ENCODE measurements around the gene SMAD4. TPM values are rescaled to one million over a fixed set of nuclear protein-coding genes. Genes with fewer than 3 reads are reported as not detected.

Gene SMAD4
- 103 and 123 TPM in 2 replicates for total RNA-seq (2014; rRNA removed; shearing (Covaris generic))
- 41.9 and 42.5 TPM in 2 replicates for polyA plus RNA-seq (2016; fragmentation: Nextera tagmentation; extraction: Ambion mirVana)
- long read RNA-seq, full-length matches to known transcripts: 1 of 5 reads
- long read RNA-seq, partial matches to known transcripts: 3 of 5 reads
- long read RNA-seq, other reads (novel, unspliced or antisense): 1 of 5 reads

DNA sequence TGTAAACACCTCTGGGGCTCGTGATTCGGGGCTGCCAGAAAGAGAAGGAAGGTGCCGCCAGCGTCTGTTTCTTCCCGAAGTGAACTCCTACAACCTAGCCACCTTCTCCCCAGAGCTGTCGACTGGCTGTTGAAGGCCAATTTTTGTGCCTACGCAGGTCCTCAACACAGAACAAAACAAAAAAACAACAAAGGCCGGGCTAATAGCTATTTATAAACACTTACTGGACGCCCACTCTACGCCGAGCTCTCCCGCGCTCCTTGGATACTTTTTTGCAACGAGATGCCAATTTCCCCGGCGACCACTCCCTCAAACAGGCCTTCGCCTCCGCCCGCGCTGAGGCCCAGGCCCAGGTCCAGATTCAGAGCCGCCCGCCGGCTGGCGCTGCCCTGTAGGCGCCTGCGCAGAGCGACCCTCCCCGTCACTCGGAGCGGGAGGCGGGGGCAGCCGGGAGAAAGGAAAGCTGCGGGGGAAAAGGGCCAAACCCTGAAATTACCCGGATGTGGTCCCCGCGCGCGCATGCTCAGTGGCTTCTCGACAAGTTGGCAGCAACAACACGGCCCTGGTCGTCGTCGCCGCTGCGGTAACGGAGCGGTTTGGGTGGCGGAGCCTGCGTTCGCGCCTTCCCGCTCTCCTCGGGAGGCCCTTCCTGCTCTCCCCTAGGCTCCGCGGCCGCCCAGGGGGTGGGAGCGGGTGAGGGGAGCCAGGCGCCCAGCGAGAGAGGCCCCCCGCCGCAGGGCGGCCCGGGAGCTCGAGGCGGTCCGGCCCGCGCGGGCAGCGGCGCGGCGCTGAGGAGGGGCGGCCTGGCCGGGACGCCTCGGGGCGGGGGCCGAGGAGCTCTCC lies at the start of gene SMAD4:
SMAD4 (plus strand) TSS at position 520 of the 843 bp plus-strand sequence. CDS start 16,834 bp downstream, outside the sequence.
- Mint-ChIP-seq H3K4me1 (peaks cover 56% of the 10 kb centered on the region), H3K9me3 (no peaks in the 10 kb centered on the region; the same call in 1 of the 3 replicates), H3K27me3 (ENCODE audit: insufficient read depth, low read depth, poor library complexity) (peaks cover 15% of the 10 kb centered on the region), H3K4me3 (peak within 1 kb of the TSS; percentile 92), H3K36me3 (ENCODE audit: low read depth) (peaks cover 8% of the 10 kb centered on the region), H3K27ac (peak within 1 kb of the TSS; percentile 97)
- ATAC-seq: peak; percentile 87
- peak; percentile 97 for DNase-seq (ENCODE audit: low spot score)
- Histone ChIP-seq H3K4me3 (peak within 1 kb of the TSS; percentile 82), H3K4me1 (ENCODE audit: insufficient read depth) (peaks cover 44% of the 10 kb centered on the region), H2AFZ (peak within 1 kb of the TSS; percentile 70; the same call in 1 of the 2 replicates), H3K4me2 (peak within 1 kb of the TSS; percentile 90), H3K9me2 (ENCODE audit: insufficient read depth) (no peaks in the 10 kb centered on the region), H3K79me2 (replicated peaks; ENCODE audit: insufficient read depth) (peaks cover 51% of the 10 kb centered on the region), H3K36me3 (ENCODE audit: insufficient read depth) (no peaks in the 10 kb centered on the region), H3K27me3 (ENCODE audit: insufficient read depth) (no peaks in the 10 kb centered on the region), H3K27ac (ENCODE audit: low read depth) (peak within 1 kb of the TSS; percentile 95), H3F3A (replicated peaks; ENCODE audit: low read depth) (no peaks in the 10 kb centered on the region), H4K20me1 (replicated peaks; ENCODE audit: insufficient read depth) (0 out of 2 replicates have a peak, but pooled peaks cover 7% of the 10 kb centered on the region)
- TF ChIP-seq, protein P1, sequence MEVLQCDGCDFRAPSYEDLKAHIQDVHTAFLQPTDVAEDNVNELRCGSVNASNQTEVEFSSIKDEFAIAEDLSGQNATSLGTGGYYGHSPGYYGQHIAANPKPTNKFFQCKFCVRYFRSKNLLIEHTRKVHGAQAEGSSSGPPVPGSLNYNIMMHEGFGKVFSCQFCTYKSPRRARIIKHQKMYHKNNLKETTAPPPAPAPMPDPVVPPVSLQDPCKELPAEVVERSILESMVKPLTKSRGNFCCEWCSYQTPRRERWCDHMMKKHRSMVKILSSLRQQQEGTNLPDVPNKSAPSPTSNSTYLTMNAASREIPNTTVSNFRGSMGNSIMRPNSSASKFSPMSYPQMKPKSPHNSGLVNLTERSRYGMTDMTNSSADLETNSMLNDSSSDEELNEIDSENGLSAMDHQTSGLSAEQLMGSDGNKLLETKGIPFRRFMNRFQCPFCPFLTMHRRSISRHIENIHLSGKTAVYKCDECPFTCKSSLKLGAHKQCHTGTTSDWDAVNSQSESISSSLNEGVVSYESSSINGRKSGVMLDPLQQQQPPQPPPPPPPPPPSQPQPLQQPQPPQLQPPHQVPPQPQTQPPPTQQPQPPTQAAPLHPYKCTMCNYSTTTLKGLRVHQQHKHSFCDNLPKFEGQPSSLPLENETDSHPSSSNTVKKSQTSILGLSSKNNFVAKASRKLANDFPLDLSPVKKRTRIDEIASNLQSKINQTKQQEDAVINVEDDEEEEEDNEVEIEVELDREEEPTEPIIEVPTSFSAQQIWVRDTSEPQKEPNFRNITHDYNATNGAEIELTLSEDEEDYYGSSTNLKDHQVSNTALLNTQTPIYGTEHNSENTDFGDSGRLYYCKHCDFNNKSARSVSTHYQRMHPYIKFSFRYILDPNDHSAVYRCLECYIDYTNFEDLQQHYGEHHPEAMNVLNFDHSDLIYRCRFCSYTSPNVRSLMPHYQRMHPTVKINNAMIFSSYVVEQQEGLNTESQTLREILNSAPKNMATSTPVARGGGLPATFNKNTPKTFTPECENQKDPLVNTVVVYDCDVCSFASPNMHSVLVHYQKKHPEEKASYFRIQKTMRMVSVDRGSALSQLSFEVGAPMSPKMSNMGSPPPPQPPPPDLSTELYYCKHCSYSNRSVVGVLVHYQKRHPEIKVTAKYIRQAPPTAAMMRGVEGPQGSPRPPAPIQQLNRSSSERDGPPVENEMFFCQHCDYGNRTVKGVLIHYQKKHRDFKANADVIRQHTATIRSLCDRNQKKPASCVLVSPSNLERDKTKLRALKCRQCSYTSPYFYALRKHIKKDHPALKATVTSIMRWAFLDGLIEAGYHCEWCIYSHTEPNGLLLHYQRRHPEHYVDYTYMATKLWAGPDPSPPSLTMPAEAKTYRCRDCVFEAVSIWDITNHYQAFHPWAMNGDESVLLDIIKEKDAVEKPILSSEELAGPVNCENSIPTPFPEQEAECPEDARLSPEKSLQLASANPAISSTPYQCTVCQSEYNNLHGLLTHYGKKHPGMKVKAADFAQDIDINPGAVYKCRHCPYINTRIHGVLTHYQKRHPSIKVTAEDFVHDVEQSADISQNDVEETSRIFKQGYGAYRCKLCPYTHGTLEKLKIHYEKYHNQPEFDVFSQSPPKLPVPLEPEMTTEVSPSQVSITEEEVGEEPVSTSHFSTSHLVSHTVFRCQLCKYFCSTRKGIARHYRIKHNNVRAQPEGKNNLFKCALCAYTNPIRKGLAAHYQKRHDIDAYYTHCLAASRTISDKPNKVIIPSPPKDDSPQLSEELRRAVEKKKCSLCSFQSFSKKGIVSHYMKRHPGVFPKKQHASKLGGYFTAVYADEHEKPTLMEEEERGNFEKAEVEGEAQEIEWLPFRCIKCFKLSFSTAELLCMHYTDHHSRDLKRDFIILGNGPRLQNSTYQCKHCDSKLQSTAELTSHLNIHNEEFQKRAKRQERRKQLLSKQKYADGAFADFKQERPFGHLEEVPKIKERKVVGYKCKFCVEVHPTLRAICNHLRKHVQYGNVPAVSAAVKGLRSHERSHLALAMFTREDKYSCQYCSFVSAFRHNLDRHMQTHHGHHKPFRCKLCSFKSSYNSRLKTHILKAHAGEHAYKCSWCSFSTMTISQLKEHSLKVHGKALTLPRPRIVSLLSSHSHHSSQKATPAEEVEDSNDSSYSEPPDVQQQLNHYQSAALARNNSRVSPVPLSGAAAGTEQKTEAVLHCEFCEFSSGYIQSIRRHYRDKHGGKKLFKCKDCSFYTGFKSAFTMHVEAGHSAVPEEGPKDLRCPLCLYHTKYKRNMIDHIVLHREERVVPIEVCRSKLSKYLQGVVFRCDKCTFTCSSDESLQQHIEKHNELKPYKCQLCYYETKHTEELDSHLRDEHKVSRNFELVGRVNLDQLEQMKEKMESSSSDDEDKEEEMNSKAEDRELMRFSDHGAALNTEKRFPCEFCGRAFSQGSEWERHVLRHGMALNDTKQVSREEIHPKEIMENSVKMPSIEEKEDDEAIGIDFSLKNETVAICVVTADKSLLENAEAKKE (CRISPR knock-in tag; IDR thresholded peaks at IDR 0.05): no peak
- TF ChIP-seq POLR2AphosphoS5 (IDR thresholded peaks at IDR 0.05; ENCODE audit: low read depth) (peak; percentile 93), CREB1 (CRISPR knock-in tag; IDR thresholded peaks at IDR 0.05; ENCODE audit: low read depth) (0 out of 2 replicates have a peak, but pooled peaks have one; percentile 40), JUNB (IDR thresholded peaks at IDR 0.05; ENCODE audit: unreplicated experiment) (no peak)
